Activated CD4-positive, alpha-beta T cell treated with anti-CD3 and anti-CD28 coated beads, Interleukin-2, amount 50 U/mL, for 16 hours (primary cell): ENCODE measurements around the gene FGFR3.
A peak's percentile ranks its signal among the peaks of the same experiment; 100 is the strongest.

Source experiments
- DNase-seq: peaks from one replicate; pipeline ENCODE4 v3.0.0-alpha.2; 2020

FGFR3 gene

DNA sequence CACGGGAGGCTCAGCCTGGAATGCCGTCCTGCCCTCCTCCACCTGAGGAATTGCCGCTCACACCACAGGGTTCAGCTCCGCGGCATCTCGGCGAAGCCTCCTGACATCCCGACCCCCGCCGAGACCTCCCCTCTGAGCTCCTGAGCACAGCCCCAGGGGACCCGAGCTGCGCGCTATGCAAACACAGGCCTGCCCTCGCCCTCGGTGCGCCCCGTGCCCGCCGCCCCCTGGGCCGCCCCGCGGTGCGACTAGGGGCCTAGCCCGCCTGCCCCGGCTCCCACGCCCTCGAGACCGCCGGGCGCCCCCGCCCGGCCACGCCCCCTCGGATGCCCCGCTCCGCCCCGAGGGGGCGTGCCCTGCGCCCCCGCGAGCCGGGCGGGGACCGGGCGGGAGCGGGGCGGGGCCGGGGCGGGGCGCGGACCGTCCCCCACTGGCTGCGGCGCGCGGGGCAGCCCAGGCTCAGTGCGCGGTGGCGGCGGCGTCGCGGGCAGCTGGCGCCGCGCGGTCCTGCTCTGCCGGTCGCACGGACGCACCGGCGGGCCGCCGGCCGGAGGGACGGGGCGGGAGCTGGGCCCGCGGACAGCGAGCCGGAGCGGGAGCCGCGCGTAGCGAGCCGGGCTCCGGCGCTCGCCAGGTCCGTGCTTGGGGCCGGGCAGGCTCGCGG is at the start of gene FGFR3:
TSS of gene FGFR3 (plus strand) at position 462 of the 664 bp plus-strand sequence. CDS start 642 bp downstream, outside the sequence.
- peak; percentile 10 for DNase-seq

DNA sequence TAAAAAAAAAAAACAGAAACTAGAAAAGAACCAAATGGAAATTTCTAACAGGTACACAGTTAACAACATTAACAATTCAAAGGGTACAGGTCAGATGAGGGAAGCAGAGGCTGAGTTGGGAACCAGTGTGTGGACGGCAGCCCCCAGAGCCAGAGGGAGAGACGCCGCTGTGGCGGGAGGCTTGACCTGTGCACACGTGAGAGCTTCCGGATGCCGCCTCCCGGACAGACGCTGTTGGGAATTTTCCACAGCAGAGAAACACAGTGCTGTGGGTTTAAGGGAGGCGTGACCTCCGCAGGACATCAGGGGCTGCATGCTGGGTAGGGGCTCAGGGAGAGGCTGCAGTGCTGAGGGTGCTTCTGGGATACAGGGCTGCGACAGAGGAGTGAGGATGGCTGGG is 49.5 kb upstream of the FGFR3 start:
- DNase-seq = no peak

DNA sequence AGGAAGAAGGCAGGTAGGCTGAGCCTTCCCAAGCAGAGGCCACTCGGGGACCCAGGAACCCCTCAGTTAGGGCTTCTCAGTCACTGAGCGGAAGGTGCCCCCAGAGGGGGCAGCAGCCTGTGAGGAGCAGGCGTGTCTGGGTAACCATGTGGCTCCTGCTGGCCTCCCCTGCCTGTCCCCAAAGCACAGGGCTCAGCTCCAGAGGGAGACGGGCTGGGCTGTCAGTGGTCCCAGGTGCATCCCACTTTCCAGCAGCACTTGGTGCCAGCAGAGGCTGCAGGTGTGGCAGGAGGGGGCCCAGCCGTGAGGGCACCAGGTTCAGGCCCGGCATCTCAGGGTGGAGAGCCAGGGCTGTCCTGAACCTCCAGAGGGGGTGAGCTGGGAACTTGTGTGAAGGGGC is 49.1 kb upstream of the FGFR3 start:
- no peak for DNase-seq

DNA sequence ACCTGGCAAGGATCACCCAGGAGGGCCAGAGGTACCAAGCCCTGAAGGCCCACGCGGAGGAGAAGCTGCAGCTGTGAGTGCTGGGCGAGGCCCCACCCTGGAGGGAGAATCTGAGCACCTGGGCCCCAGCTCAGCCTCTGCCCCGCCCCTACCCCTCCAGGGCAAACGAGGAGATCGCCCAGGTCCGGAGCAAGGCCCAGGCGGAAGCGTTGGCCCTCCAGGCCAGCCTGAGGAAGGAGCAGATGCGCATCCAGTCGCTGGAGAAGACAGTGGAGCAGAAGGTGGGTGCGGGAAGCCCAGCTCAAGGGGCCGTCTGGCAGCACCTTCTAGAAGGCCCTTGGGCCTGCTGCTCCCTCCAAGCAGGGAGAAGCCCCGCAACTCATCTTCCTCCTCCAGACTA is 48.5 kb upstream of the FGFR3 start:
- DNase-seq = no peak

DNA sequence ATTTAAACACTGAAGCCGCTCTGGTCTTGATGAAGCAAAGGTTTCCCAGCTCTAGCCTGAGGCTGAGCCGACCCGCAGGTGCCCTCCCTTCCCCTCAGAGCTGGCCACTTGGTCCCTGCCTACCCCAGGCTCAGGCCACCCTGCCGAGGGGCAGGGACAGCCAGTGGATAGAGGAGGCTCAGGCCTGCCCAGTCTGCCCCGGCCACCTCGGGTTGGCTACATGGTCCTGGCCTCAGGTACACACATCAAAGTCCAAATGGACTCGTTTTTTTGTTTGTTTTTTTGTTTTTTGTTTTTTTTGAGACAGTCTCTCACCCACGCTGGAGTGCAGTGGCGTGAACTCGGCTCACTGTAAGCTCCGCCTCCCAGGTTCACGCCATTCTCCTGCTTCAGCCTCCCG is 47.9 kb upstream of the FGFR3 start:
- DNase-seq = no peak

DNA sequence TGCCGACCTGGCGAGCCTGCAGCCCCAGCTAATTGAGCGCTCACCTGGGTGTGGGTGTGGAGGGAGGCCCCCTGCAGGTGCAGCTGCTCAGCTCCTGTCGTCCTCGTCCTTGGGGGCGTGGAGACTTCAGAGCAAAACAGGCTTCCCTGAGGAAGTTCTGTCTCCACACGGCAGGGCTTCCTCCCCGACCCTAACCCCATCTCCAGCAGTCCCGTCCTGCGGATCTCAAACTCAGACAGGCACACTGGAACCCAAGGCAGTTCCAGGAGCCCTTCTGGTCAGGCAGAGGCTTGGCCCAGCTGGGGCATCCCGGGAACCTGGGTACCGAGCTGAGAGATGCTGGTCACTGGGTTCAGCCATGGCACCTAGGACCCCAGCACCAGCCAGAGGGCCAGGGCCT is 47.4 kb upstream of the FGFR3 start:
- DNase-seq = no peak

DNA sequence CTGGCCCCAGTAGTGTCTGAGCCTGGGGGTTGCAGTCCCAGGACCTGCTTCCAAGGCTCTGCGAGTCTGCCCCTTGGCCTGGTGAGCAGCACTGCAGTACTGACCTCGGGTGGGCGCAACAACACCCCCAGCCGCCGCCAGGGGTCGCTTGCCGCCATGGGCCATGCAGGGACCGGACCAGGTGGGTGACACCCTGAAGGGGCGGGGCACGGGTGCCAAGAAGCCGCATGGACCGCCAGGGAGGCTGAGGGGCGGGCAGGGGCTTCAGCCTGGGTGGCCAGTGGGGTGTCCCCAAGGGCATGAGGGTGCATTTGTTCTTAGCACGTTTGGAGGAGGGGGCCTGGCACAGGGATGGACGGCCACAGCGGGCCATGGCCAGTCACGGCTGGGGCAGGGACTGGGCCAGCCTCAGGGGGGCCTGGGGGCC is 46.8 kb upstream of the FGFR3 start:
- DNase-seq = peak; percentile 85

DNA sequence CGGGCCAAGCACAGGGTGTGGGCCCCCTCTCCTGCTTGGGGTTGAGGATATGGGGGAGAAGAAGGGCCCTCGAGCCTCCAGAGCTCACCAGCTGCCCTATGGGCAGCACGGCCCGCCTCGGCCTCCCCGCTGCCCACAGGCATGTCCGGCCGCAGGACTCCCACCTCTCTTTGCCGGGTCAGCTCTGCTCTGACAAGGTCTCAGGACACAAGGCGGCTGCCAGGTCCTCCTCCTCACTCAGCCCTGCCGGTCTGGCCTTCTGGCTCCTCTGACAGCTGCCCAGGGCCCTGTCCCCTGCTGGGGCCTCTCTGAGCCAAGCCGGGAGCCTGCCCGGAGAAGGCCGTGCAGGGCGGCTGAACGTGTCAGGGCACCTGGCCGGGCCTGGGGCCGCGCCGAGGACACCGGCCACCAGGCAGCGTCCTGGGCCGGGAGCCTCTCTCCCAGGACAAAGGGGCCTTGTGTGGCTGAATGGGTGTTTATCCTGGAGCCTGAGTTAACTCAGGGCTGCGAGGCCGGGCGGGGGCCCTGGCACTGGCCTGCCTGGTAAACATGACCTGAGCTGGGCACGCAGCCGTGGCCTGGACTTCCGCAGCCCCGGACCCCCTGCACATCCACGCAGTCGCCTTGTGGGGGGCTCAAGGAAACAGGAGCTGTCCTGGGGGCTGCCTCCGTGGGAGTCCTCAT is 46.0 kb upstream of the FGFR3 start:
- no peak for DNase-seq

DNA sequence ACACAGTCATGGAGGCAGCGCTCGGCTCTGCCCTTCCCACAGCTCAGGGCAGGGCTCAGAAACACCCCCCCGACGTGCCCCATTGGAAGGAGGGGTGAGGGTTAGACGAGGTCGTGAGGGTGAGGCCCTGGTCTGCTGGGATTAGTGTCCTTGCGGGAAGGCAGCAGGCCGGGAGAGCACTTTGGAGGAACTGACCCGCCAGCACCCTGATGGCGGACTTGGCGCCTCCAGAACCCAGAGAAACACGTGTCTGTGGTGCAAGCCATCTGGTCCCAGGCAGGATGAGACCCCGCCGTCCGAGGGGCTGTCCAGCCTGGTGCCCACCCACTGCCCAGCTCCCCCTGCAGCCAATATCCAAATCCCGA is 45.5 kb upstream of the FGFR3 start:
- DNase-seq = no peak

DNA sequence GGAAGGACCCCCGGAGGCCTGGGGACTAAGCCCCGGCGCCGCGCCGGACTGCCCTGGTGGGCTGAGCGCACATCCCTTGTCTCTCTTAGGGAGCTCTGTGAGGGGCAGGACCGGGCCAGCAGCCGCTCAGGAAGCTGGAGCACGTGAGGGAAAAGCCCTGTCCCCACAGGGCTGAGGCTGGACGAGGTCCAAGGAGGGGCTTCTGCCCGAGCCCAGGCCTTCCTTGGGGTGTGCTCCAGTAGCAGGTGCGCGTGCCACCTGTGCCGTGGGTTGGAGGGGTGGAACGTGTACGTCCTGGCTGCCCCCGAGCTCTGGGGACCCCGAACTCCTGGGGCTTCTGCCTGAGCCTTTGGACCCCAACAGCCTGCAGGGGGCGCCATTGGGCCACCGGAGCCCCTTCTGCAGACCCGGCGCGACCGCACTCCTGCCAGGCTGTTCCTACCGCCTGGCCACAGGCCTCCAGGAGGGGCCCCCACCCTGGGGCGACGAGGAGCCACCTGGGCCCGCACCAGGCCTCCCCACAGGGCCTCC is 44.6 kb upstream of the FGFR3 start:
- peak; percentile 87 for DNase-seq

DNA sequence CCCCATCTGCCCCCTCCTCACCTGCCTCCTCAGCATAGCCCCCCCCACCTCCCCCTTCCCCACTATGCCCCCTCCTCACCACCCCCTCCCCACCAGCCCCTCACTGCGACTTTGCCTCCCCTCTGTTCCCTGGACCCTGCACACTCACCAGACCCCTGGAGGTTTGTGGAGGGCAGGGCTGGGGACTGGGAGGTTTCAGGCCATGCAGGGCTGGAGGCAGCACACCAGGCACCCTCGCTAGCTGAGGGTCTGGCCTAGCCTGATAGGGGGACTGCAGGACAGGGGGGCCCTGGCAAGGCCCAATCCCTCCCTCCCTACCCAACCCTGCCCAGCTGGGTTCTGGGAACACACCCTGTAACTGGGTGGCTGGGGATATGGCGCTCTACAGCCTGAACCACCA is 43.7 kb upstream of the FGFR3 start:
- no peak for DNase-seq

DNA sequence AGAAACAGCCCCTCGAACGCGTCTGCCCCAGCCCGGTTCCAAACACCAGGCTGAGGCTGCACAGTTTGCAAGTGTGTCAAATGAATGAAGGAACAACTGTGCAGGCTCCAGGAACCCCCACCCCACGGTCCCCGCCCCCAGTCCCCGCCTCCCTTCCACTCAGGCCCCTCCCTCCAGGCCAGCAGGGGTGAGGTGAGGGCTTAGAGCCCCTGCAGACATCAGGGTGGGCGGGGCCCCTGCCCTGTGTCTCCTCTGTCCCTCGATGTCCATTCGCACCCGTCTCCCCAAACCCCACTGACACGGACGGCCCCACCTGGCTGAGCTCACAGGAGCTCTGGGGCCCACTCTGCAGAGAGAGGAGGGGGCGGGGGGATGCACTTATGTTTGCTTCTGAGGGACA is 43.3 kb upstream of the FGFR3 start:
- no peak for DNase-seq

DNA sequence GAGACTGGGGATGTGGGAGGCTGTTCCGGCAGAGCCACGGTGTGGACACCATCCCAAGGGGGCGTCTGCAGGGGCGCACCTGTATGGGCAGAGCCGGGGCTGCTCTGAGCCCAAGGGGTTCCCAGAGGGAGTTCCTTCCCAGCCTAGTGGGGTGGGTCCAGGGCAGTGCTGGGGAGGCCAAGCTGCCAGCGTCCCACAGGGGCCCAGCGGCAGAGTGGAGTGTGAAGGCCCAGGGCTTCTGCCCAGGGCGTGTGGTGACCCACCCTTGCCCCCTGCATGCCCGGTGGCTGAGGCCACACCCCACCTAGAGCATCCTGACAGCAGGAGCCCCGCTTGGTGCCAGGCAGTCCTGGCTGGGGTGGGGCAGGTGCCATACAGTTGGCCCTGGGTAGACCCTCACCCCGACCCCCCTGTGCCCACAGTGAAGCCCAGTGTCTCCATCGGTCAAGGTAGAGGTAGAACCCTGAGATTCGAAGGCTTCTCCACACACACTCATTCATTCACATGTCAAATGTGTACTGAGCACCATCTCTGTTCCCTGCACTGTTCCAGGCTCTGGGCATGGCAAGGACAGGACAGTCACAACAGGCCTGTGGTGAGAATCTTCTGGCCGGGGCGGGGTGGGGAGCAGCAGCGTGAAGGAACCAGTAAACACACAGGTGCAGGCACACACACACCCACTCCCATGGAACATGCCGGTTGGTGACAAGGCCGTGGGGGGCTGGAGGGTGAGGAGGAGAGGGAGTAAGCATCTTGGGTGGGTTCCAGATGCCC is 42.5 kb upstream of the FGFR3 start:
- DNase-seq = no peak

DNA sequence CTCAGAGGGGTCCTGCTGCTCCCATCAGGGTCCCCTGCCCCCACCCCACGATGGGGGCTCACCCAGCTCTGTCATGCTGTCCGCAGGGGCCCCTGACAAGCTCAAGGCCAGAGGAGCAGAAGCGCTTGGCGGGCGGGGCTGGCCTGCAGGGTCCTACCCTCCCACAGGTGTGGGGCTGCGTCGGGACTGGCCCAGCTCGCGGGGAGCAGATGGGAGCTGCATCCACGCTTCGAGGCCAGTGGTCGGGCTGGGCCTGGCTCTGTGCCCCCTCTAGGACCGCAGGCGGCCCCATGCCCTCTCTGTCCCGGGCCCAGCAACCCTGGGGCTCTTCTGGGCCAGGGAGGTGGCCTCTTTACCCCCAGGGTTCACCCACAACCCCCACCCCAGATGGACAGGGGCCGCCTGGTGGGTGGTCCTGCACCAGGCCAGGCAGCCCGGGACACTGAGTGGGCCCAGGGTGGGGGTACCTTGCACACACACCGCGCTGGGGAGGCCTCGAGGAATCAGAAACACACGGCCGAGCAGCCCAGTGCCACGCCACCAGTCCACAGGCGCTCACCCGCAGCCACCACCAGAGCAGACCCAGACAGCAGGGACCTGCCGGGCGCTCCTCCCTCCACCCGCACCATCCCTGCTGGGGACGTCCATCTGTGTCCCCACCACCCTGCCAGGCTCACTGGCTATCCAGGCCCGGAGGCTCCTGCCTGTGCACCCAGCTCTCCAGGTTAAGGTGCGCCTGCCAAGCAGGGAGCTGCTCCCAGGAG is 41.8 kb upstream of the FGFR3 start:
- no peak for DNase-seq

DNA sequence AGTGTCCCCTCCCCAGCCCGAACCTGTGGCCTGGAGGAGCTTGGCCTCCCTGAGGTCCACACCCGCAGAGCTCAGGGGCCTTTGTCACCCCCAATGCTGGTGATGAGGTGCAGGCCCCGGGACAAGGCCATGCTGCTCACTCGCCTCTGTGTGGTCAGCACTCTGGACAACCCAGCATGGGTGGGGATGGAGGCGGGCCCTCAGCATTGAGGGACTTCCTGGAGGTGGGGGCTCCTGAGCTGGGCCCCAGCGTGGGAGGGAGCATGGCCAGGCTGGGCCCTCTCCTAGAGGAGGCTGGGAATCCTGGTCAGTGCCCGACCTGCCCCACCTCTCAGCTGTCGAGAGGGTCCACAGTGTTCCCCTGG is 41.2 kb upstream of the FGFR3 start:
- no peak for DNase-seq

DNA sequence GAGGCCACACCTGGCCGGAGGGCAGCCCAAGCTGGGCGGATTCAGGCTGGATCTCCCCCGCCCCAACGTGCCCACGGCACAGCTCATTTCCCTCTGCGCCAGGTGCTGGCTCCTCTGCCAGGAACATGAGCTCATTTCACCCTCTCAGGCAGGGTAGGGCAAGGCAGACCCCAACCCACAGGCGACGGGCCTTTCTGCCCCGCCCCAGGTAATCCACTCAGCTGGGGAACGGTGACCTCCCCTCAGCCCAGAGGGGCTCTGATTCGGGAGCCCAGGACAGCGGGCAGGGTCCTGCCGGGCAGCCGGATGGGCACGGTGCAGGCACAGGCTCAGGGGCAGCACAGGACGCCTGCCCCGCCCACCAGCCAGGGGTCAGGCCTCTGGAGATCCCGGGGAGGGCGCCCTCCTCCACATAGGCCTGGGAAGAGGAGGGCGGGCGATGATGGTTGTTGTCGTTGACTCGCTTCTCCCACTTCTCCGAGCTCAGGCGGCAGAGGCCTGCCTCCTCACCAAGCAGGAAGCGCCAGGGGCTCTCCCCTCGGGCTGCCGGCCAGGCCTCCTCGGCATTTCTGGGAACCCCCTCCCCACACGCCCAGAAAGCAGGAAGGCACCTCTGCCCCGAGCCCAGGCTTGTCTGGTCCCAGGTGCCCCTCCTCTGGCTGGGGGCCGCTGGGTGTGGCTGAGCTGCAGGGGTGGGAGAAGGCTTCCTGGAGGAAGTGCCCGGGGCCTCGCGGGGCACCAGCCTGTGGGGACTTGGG is 40.6 kb upstream of the FGFR3 start:
- peak; percentile 49 for DNase-seq

DNA sequence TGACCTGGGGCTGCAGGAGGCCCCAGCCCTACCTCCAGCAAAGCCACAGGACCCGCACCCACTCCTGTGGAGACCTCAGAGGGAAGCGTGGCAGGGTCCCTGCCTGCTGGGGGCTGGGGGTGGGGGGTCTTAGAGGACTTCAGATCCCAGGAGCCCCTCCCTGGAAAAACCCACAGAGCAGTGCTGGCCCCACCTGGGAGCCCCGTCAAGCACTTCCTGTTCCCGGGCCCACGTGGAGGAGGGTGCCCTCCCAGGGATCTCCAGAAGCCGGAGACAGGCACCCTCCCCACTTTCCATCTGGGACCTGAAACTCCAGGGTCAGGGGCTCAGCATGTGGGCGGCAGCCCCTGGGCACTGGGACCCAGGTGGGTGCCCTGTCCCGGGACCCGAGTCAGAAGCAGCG is 39.8 kb upstream of the FGFR3 start:
- no peak for DNase-seq

DNA sequence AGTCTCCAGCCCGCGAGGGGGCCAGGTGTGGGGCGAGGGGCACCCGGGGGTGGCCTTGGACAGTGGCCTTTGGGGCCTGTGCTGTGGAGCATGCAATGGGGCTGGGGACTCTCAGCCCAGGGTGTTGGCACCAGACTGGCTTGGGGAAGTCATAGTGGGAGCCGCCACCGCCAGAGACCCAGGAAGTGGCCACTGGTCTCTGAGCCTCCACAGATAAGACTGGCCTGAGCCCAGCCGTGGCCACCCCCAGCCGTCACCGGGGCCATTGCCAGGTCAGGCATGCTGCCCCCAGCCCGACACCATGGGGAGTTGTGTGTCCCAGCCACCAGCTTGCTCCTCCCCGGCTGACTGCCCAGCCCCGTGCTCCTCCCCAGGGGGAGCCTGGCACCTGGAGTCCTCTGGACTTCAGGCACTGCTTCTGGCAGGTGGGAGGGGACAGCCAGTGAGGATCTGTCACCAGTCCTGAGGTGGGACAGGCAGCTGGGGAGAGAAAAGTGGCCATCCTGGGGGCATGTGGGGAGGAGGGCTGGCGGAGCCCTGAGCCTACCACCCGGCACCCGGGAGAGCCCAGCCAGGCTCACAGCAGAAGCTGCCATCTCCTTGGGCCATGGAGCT is 39.3 kb upstream of the FGFR3 start:
- DNase-seq = no peak

DNA sequence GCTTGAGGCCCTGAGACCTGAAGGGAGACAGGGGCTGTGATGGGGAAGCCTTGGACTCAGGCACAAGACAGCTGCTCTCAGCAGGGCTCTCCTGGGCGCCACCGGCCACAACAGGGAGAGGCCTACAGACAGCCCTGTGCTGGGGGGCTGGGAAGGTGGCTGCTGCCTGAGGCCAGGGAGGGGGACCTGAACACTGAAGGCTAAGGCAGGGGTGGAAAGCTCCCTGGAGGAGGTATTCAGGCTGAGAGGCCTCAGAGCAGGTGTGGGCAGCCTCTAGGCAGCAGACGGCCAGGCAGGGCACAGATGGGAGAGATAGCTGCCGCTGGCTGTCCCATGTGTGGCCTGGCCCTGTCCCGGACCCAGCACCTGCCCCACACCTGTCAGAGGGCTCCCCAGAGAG is 38.8 kb upstream of the FGFR3 start:
- DNase-seq = no peak

DNA sequence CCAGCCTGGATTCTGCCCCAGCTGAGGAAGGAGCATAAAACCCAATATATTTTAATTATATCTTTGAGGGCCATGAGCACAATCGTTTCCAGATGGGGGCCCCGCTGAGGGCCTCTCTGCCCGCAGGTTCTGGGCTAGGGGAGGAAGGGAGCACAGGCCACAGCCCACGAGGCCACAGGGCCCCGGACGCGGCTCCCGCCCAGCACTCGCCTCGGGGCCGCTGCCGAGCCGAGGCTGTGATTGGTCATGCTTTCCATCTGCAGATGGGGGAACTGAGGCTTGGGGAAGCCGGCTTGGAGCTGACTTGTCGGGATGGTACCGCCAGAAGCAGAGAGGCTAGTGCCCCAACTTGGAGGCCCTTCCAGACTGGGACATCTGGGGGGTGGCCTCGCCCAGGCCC is 37.8 kb upstream of the FGFR3 start:
- DNase-seq = no peak

DNA sequence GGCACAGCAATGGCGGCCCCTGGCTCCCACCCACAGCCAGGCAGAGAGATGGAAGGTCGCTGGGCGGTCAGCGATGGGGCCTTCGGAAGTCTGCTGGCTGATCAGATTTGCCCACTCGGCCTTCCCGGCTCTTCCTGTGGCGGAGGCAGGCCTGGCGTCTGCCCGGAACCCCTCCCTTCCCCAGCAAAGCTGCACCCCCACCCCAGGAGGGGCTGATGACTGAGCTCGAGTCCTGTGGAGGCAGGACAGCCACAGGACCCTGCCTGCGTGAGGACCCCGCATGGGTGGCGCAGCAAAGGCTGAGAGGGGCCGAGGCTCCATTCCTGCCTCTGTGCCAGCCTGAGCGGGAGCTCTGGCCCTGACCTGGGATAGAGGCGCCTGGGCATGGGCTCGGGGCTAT is 37.0 kb upstream of the FGFR3 start:
- DNase-seq = no peak
